HepG2 (cell line): ENCODE measurements around the gene ZNF488. TPM values are rescaled to one million over a fixed set of nuclear protein-coding genes. Genes with fewer than 3 reads are reported as not detected.

Experiments
- ARNT ChIP-seq: fragments of 450-650 bp; IDR thresholded peaks from 2 replicates; pipeline ENCODE4 v1.6.1; 2017
- ARNTL ChIP-seq: sonication (generic); formaldehyde crosslinking; IDR thresholded peaks from 2 replicates; pipeline ENCODE4 v1.4.0; 2020; ENCODE audit warnings: mild to moderate bottlenecking, missing genetic modification reagents
- CBX5 ChIP-seq: sonication (generic); formaldehyde crosslinking; IDR thresholded peaks from 2 replicates; pipeline ENCODE4 v1.4.0; 2020; ENCODE audit warnings: missing genetic modification reagents, borderline replicate concordance
- KAT8 ChIP-seq: IDR thresholded peaks from 2 replicates; pipeline ENCODE4 v1.6.1; 2016; ENCODE audit warnings: missing genetic modification reagents, missing compliant biosample characterization
- KLF16 ChIP-seq, 2 experiments: sonication (generic) in 1 of 2; formaldehyde crosslinking in 1 of 2; IDR thresholded peaks; 2 replicates each; pipeline versions ENCODE4 v1.6.1 to v1.8.0; 2016 to 2023; ENCODE audit warnings: missing genetic modification reagents in 2 of 2, missing compliant biosample characterization in 1 of 2
- MAF1 ChIP-seq: sonication (generic); formaldehyde crosslinking; IDR thresholded peaks from 2 replicates; pipeline ENCODE4 v1.5.0; 2020; ENCODE audit warnings: missing genetic modification reagents, borderline replicate concordance
- NR1H2 ChIP-seq: sonication (generic); formaldehyde crosslinking; IDR thresholded peaks from 2 replicates; pipeline ENCODE4 v1.8.1; 2022; ENCODE audit warnings: low read depth, missing genetic modification reagents, borderline replicate concordance
- PHF5A ChIP-seq: IDR thresholded peaks from one replicate; pipeline ENCODE4 v1.6.1; 2018; ENCODE audit warnings: low read depth, missing genetic modification reagents; ENCODE audit not compliant: unreplicated experiment
- REXO4 ChIP-seq: sonication (generic); formaldehyde crosslinking; IDR thresholded peaks from 2 replicates; pipeline ENCODE4 v1.8.0; 2022; ENCODE audit warnings: missing genetic modification reagents, mild to moderate bottlenecking, borderline replicate concordance
- SAFB2 ChIP-seq: sonication (generic); formaldehyde crosslinking; IDR thresholded peaks from 2 replicates; pipeline ENCODE4 v1.5.1; 2020; ENCODE audit warnings: missing genetic modification reagents, low read depth, mild to moderate bottlenecking, borderline replicate concordance
- SALL2 ChIP-seq: sonication (generic); formaldehyde crosslinking; IDR thresholded peaks from 2 replicates; pipeline ENCODE4 v1.8.1; 2023; ENCODE audit warnings: mild to moderate bottlenecking, missing genetic modification reagents, inconsistent platforms
- THAP11 ChIP-seq: IDR thresholded peaks from 2 replicates; pipeline ENCODE4 v1.6.1; 2016; ENCODE audit warnings: missing biosample characterization, missing genetic modification reagents
- ZC3H4 ChIP-seq: sonication (generic); formaldehyde crosslinking; IDR thresholded peaks from 2 replicates; pipeline ENCODE4 v1.4.0; 2020; ENCODE audit warnings: missing genetic modification reagents, borderline replicate concordance
- ZNF224 ChIP-seq: sonication (generic); formaldehyde crosslinking; IDR thresholded peaks from 2 replicates; pipeline ENCODE4 v1.5.0; 2020; ENCODE audit warnings: mild to moderate bottlenecking, missing genetic modification reagents
- ZNF567 ChIP-seq: sonication (generic); formaldehyde crosslinking; IDR thresholded peaks from 2 replicates; pipeline ENCODE4 v1.8.1; 2023; ENCODE audit warnings: mild to moderate bottlenecking, missing genetic modification reagents, borderline replicate concordance
- polyA plus RNA-seq, 8 experiments: library from polyadenylated mRNA; depleted of rRNA in 3 of 8; stranded (reverse) in 7 of 8; unstranded in 1 of 8; fragments of >200 nt; fragmentation: Illumina TruSeq in 4 of 8; extraction: Trizol in 4 of 8; gene quantifications; 2 replicates each; pipeline versions ENCODE4 v1.2.1 to v1.2.3, GENCODE V29; 2011 to 2016; ENCODE audit warnings: low read depth in 4 of 8, missing spikeins in 1 of 8, mixed read lengths in 1 of 8; ENCODE audit not compliant: insufficient read depth in 1 of 8
- total RNA-seq, 5 experiments: library from RNA; depleted of rRNA; stranded (reverse); fragments of >200 nt; fragmentation: Illumina TruSeq; extraction: Trizol; gene quantifications; 2 replicates each; pipeline ENCODE4 v1.2.3, GENCODE V29; 2016; ENCODE audit warnings: low read depth in 1 of 5
- TF ChIP-seq, protein P1 (sequence below): IDR thresholded peaks from 2 replicates; pipeline ENCODE4 v1.6.1; 2016; ENCODE audit warnings: mild to moderate bottlenecking, missing biosample characterization, missing genetic modification reagents
- TF ChIP-seq, protein P2 (sequence below): sonication (generic); formaldehyde crosslinking; conservative IDR thresholded peaks from 2 replicates; pipeline ENCODE4 v1.4.0; 2020; ENCODE audit warnings: missing genetic modification reagents
- TF ChIP-seq, protein P3 (sequence below): sonication (generic); formaldehyde crosslinking; IDR thresholded peaks from 2 replicates; pipeline ENCODE4 v1.5.0; 2020; ENCODE audit warnings: mild to moderate bottlenecking, missing genetic modification reagents, borderline replicate concordance
- TF ChIP-seq, protein P4 (sequence below): sonication (generic); formaldehyde crosslinking; IDR thresholded peaks from 2 replicates; pipeline ENCODE4 v1.4.0; 2020; ENCODE audit warnings: missing genetic modification reagents

Gene ZNF488
- total and polyA plus RNA-seq, 2 of the 13 experiments (the other 11 are each of a cell fraction or from before 2014, with no cell fraction given): 0.13 to 0.15 TPM

DNA sequence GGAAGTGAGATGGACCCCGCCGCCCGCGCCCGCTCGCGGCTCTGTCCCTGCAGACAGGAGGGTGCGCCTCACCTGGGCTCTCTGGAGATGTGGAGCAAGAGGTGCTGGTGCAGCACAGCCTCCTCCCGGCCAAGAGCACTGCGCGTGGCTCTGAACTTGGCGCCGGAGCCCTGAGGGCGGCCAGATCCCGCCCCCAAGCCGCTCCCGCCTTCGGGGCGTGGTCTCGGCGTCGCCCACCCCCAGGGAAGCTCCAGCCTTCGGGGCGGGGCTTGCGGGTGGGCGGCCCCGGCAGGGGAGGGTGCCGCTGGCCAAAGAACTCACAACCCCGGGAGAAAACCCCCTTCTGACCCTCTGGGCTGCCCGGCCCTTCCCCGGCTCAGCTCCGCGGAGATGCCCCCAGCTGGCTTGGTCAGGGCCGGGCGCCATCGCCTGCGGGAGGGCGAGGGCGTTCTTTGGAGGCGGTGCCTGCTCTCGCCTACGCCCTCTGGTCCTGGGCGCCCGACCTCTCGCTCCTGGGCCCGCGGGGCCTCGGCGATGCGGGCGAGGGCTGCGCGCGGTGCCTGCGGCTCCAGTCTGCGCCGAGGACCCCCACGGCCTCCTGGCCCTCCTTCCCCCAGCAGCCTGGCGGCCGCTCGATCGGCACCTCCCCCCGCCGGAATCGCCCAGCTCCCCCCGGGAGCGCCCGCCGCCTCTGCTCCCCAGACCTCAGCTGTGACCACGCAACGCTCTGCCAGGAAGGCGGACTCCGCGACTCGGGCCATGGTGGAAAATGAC lies at the start of gene ZNF488 (continued):
- TF ChIP-seq MAF1 (CRISPR knock-in tag) (0 out of 2 replicates have a peak, but pooled peaks have one; percentile 30), REXO4 (CRISPR knock-in tag) (no peak), CBX5 (CRISPR knock-in tag) (no peak), PHF5A (no peak), ARNT (no peak), ZNF224 (CRISPR knock-in tag) (no peak), SAFB2 (CRISPR knock-in tag) (0 out of 2 replicates have a peak, but pooled peaks have one; percentile 51), KAT8 (CRISPR knock-in tag) (no peak), ARNTL (CRISPR knock-in tag) (no peak), SALL2 (0 out of 2 replicates have a peak, but pooled peaks have one; percentile 20), KLF16 (CRISPR knock-in tag; IDR thresholded peaks at IDR 0.05) (0 out of 4 replicates have a peak, but pooled peaks of 1 of the 2 experiments have one; percentile 42), NR1H2 (no peak), ZNF567 (CRISPR knock-in tag) (no peak), ZC3H4 (CRISPR knock-in tag) (no peak), THAP11 (CRISPR knock-in tag) (no peak)
- TF ChIP-seq, protein P1, sequence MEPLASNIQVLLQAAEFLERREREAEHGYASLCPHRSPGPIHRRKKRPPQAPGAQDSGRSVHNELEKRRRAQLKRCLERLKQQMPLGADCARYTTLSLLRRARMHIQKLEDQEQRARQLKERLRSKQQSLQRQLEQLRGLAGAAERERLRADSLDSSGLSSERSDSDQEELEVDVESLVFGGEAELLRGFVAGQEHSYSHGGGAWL (CRISPR knock-in tag): no peak; the same call in 1 of the 2 replicates
- TF ChIP-seq, protein P2, sequence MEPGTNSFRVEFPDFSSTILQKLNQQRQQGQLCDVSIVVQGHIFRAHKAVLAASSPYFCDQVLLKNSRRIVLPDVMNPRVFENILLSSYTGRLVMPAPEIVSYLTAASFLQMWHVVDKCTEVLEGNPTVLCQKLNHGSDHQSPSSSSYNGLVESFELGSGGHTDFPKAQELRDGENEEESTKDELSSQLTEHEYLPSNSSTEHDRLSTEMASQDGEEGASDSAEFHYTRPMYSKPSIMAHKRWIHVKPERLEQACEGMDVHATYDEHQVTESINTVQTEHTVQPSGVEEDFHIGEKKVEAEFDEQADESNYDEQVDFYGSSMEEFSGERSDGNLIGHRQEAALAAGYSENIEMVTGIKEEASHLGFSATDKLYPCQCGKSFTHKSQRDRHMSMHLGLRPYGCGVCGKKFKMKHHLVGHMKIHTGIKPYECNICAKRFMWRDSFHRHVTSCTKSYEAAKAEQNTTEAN (CRISPR knock-in tag): no peak
- TF ChIP-seq, protein P3, sequence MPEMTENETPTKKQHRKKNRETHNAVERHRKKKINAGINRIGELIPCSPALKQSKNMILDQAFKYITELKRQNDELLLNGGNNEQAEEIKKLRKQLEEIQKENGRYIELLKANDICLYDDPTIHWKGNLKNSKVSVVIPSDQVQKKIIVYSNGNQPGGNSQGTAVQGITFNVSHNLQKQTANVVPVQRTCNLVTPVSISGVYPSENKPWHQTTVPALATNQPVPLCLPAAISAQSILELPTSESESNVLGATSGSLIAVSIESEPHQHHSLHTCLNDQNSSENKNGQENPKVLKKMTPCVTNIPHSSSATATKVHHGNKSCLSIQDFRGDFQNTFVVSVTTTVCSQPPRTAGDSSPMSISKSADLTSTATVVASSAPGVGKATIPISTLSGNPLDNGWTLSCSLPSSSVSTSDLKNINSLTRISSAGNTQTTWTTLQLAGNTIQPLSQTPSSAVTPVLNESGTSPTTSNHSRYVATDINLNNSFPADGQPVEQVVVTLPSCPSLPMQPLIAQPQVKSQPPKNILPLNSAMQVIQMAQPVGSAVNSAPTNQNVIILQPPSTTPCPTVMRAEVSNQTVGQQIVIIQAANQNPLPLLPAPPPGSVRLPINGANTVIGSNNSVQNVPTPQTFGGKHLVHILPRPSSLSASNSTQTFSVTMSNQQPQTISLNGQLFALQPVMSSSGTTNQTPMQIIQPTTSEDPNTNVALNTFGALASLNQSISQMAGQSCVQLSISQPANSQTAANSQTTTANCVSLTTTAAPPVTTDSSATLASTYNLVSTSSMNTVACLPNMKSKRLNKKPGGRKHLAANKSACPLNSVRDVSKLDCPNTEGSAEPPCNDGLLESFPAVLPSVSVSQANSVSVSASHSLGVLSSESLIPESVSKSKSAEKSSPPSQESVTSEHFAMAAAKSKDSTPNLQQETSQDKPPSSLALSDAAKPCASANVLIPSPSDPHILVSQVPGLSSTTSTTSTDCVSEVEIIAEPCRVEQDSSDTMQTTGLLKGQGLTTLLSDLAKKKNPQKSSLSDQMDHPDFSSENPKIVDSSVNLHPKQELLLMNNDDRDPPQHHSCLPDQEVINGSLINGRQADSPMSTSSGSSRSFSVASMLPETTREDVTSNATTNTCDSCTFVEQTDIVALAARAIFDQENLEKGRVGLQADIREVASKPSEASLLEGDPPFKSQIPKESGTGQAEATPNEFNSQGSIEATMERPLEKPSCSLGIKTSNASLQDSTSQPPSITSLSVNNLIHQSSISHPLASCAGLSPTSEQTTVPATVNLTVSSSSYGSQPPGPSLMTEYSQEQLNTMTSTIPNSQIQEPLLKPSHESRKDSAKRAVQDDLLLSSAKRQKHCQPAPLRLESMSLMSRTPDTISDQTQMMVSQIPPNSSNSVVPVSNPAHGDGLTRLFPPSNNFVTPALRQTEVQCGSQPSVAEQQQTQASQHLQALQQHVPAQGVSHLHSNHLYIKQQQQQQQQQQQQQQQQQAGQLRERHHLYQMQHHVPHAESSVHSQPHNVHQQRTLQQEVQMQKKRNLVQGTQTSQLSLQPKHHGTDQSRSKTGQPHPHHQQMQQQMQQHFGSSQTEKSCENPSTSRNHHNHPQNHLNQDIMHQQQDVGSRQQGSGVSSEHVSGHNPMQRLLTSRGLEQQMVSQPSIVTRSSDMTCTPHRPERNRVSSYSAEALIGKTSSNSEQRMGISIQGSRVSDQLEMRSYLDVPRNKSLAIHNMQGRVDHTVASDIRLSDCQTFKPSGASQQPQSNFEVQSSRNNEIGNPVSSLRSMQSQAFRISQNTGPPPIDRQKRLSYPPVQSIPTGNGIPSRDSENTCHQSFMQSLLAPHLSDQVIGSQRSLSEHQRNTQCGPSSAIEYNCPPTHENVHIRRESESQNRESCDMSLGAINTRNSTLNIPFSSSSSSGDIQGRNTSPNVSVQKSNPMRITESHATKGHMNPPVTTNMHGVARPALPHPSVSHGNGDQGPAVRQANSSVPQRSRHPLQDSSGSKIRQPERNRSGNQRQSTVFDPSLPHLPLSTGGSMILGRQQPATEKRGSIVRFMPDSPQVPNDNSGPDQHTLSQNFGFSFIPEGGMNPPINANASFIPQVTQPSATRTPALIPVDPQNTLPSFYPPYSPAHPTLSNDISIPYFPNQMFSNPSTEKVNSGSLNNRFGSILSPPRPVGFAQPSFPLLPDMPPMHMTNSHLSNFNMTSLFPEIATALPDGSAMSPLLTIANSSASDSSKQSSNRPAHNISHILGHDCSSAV (CRISPR knock-in tag): no peak
- TF ChIP-seq, protein P4, sequence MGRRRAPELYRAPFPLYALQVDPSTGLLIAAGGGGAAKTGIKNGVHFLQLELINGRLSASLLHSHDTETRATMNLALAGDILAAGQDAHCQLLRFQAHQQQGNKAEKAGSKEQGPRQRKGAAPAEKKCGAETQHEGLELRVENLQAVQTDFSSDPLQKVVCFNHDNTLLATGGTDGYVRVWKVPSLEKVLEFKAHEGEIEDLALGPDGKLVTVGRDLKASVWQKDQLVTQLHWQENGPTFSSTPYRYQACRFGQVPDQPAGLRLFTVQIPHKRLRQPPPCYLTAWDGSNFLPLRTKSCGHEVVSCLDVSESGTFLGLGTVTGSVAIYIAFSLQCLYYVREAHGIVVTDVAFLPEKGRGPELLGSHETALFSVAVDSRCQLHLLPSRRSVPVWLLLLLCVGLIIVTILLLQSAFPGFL (CRISPR knock-in tag): no peak
